ENCODE data around the gene GAPT.

The GAPT gene

GRCh38 chr5:58486290-58486689 is 4.9 kb upstream of the GAPT start:
- ChIA-PET CTCF (interaction anchor here (0.8 to 4.2 kb wide), 9 partner anchors 9 to 330 kb away, joined by 3 to 19 read pairs (median 4); no protein-coding TSS in a partner anchor), POLR2A (no interaction called here)
- no peak for DNase-seq (ENCODE audit: extremely low spot score)
- TF ChIP-seq CTCF (IDR thresholded peaks at IDR 0.05; ENCODE audit: control extremely low read depth, extremely low read depth, low read depth, missing control alignments): no peak

GRCh38 chr5:58490402-58491050 is 709 bp upstream of the GAPT start:
- CTCF ChIA-PET: interaction anchor here (4.2 kb wide), 1 partner anchor 13 kb away, joined by 19 read pairs; no protein-coding TSS in a partner anchor
- TF ChIP-seq CTCF (IDR thresholded peaks at IDR 0.05; ENCODE audit: control extremely low read depth, extremely low read depth, low read depth, missing control alignments): no peak
- POLR2A ChIA-PET: no interaction called here
- DNase-seq (ENCODE audit: extremely low spot score): no peak

- POLR2A ChIA-PET: no interaction called here
- DNase-seq (ENCODE audit: extremely low spot score): no peak
- CTCF ChIA-PET: interaction anchor here (1.0 kb wide), 1 partner anchor 357 kb away, joined by 3 read pairs; no protein-coding TSS in a partner anchor
- TF ChIP-seq CTCF (IDR thresholded peaks at IDR 0.05; ENCODE audit: control extremely low read depth, extremely low read depth, low read depth, missing control alignments): no peak
These were observed 1.9 kb downstream of the GAPT start for GRCh38 chr5:58493141-58493540.

- DNase-seq (ENCODE audit: extremely low spot score): no peak
- no peak for TF ChIP-seq CTCF (IDR thresholded peaks at IDR 0.05; ENCODE audit: control extremely low read depth, extremely low read depth, low read depth, missing control alignments)
- ChIA-PET CTCF (interaction anchor here (1.0 to 4.2 kb wide), 8 partner anchors 9 to 353 kb away, joined by 3 to 39 read pairs (median 6); no protein-coding TSS in a partner anchor), POLR2A (no interaction called here)
These were observed 5.3 kb downstream of the GAPT start for GRCh38 chr5:58496488-58496887.

- ChIA-PET POLR2A (no interaction called here), CTCF (interaction anchor here (1.3 to 4.2 kb wide), 8 partner anchors 10 to 352 kb away, joined by 3 to 39 read pairs (median 6); no protein-coding TSS in a partner anchor)
- no peak for TF ChIP-seq CTCF (IDR thresholded peaks at IDR 0.05; ENCODE audit: control extremely low read depth, extremely low read depth, low read depth, missing control alignments)
- no peak for DNase-seq (ENCODE audit: extremely low spot score)
These were observed 6.2 kb downstream of the GAPT start for GRCh38 chr5:58497386-58497785.

- ChIA-PET POLR2A (no interaction called here), CTCF (interaction anchor here (1.3 to 4.2 kb wide), 9 partner anchors 11 to 352 kb away, joined by 3 to 39 read pairs (median 6); no protein-coding TSS in a partner anchor)
- no peak for DNase-seq (ENCODE audit: extremely low spot score)
- no peak for TF ChIP-seq CTCF (IDR thresholded peaks at IDR 0.05; ENCODE audit: control extremely low read depth, extremely low read depth, low read depth, missing control alignments)
These were observed 6.7 kb downstream of the GAPT start for GRCh38 chr5:58497921-58498320.
